GM19463 (cell line): ENCODE measurements around the gene EGF.
"Not testable (repeated sequence)": the region's sequence is repeated elsewhere in the genome, so short reads cannot be mapped to it uniquely, and the experiment has no call there.

ENCODE experiments used
- ATAC-seq: cut with Tn5 transposase; IDR thresholded peaks from one replicate; pipeline ENCODE4 v1.9.1; 2021; ENCODE audit warnings: mild to moderate bottlenecking, moderate library complexity; ENCODE audit not compliant: unreplicated experiment

Gene EGF

GRCh38 chr4:109913596-109914241 lies 1.0 kb downstream of the EGF start:
- ATAC-seq = no peak

DNA sequence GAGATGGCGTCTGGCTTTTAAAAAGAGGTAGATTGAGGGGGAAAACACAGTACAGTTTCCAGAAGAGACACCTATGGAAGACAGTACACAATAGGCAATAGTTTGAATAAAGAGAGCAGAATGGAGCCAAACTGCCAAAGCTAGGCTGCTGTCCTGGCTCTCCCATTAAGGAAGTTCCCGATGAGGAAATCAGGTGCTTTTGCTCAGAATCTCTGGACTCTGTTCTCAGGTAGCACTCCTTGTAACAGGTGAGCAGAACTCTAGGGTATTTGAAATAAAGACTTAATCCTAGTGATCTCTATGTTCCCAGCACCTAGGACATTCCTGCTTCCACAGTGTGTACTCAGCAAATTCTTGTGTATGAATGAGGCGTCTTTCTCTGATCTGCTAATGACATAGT lies 1.6 kb downstream of the EGF start:
- ATAC-seq = no peak

GRCh38 chr4:109915385-109916026 lies 2.8 kb downstream of the EGF start:
- no peak for ATAC-seq

GRCh38 chr4:109916027-109916409 lies 3.3 kb downstream of the EGF start:
- ATAC-seq = peak; percentile 49

DNA sequence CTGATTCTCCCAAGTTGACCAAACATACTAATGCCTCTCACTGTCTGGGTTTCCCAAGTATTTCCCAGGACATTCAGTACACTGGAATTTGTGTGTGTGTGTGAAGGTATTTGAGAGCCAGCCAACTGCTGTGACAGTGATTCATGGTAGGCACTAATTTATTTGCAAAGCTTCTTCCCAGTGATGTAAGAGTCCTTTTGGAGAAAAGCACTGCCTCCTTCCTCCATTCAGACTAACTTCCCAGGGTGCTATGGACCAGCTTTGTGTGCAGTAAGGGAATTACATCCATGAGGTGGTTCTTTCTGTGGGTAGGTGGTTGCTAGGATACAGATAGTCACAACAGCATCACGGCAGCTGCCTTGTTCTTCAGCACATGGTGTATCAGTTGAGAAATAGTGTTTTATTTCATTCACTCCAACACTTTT lies 8.7 kb downstream of the EGF start:
- no peak for ATAC-seq

- ATAC-seq = no peak
Observed at GRCh38 chr4:109925396-109925795, 12.7 kb downstream of the EGF start.

DNA sequence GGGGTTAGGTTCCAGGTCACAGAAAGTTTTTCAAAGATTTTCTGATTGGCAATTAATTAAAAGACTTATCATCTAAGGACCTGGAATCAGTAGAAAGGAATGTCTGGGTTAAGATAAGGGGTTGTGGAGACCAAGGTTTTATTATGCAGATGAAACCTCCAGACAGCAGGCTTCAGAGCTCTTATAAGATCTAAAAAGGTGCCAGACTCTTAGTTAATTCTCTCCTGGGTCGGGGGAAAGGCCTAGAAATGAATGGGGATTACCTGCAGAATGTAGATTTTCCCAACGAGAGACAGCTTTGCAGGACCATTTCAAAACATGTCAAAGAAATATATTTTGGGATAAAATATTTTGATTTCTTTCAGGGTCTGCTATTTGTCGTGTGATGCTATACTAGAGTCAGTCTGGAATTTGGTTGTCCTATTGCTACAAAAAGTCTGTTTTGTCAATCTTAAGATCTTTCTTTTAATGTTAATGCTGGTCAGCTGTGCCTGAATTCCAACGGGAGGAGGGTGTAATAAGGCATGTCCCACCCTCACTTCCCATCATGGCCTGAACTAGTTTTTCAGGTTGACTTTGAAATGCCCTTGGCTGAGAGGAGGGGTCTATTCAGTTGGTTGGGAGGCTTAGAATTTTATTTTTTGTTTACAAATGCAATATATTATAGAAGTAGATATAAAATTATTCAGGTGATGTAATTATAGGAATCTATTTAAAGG lies 15.8 kb downstream of the EGF start:
- no peak for ATAC-seq

DNA sequence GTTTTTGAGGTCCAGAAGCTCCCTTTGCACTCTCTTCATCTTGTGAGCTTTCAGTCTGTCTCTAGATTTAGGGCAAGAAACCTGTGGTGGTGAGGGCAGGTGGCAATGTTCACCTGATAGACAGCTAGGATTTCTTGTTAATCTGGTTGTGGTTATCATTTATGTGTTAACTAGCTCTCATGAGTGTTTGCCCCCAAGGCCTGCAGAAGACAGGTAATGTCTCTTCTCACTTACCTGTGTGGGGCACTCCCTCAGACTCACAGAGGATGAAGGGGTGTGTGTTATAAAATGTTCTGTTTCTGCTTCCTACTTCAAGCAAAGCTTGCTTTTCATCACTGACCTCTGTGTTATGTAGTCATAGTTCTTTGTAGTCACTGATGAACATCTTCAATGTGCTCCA lies 17.8 kb downstream of the EGF start:
- no peak for ATAC-seq

GRCh38 chr4:109930872-109931271 lies 18.2 kb downstream of the EGF start:
- ATAC-seq = no peak

GRCh38 chr4:109931318-109931717 lies 18.6 kb downstream of the EGF start:
- ATAC-seq = no peak

DNA sequence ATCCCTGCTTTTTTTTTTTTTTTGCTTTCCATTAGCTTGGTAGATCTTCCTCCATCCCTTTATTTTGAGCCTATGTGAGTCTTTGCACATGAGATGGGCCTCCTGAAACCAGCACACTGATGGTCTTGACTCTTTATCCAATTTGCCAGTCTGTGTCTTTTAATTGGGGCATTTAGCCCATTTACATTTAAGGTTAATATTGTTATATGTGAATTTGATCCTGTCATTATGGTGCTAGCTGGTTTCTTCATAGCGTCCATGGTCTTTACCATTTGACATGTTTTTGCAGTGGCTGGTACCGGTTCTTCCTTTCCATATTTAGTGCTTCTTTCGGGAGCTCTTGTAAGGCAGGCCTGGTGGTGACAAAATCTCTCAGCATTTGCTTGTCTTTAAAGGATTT lies 24.7 kb downstream of the EGF start:
- ATAC-seq = not testable (repeated sequence)

- no peak for ATAC-seq
Observed at GRCh38 chr4:109939190-109939589, 26.5 kb downstream of the EGF start.

- ATAC-seq = no peak
Observed at GRCh38 chr4:109942292-109942926, 29.7 kb downstream of the EGF start.

- no peak for ATAC-seq
Observed at GRCh38 chr4:109943745-109944144, 31.1 kb downstream of the EGF start.

- no peak for ATAC-seq
Observed at GRCh38 chr4:109944591-109944990, 31.9 kb downstream of the EGF start.

DNA sequence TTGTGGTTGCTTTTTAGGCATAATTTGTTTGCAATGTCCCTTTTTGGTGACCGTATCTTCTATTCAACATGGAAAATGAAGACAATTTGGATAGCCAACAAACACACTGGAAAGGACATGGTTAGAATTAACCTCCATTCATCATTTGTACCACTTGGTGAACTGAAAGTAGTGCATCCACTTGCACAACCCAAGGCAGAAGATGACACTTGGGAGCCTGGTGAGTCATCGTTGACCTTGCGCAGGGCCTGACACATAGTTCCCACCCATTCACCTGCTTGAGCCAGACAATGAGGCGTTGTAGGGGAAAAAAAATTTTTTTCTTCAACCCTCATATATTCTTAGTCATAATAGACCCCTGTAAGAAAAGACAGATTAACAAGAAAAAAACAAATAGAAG lies 32.4 kb downstream of the EGF start:
- ATAC-seq = no peak

DNA sequence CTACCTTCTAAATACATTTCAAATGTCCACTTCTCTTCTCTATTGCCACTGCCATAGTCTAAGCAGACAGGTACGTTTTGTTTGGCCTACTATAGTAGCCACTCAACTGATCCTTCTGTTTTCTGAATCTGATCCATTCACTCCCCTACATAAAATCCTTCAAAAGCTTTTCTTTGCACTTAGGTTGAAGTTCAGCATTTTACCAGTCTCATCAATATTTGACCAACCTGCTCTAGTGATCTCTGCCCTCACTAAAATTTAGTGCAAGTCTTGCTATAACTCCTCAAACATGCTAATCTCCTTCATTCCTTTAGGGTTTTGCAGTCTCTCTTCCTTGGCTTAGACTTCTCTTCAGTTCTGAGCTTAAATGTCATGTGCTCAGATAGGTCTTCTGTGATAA lies 33.4 kb downstream of the EGF start:
- no peak for ATAC-seq

GRCh38 chr4:109947457-109947856 lies 34.8 kb downstream of the EGF start:
- peak; percentile 79 for ATAC-seq

DNA sequence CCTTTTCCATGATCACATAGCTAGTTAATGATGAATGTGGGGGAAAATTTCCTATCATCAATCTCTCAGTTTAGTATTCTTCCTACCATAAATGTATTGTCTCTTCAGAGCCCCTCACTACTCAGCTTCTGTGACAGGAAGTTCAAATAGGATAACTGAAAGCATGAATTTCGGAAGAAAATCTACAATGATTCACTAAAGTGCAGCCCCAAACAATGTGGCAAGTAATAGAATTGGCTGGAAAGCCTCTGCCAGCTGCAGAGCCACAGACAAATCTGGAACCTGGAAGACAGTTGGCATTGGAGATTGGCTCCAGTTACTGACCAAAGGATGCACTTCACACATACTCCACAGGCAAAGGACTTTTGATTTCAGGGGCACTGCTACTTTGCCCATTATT lies 35.2 kb downstream of the EGF start:
- no peak for ATAC-seq

GRCh38 chr4:109949099-109949718 lies 36.5 kb downstream of the EGF start:
- ATAC-seq = not testable (repeated sequence)

GRCh38 chr4:109952612-109953011 lies 39.9 kb downstream of the EGF start:
- ATAC-seq = no peak
